Ovary (tissue), 3 donors: ENCODE measurements around the gene MID1.

Experiments used
- EP300 ChIP-seq: sonication (generic); formaldehyde crosslinking; IDR thresholded peaks from one replicate; pipeline ENCODE4 v1.6.1; 2017; ENCODE audit warnings: antibody characterized with exemption
- POLR2A ChIP-seq: fragments of 450-650 bp; IDR thresholded peaks from one replicate; pipeline ENCODE4 v1.6.1; 2017; ENCODE audit warnings: antibody characterized with exemption, mild to moderate bottlenecking, moderate library complexity
- TF ChIP-seq, protein P1 (sequence below), 3 donors: fragments of 450-650 bp in 2 of 3; fragments of 200-600 bp in 1 of 3; IDR thresholded peaks; one replicate each; pipeline versions ENCODE4 v1.5.1 to v1.8.0; 2016 to 2022; ENCODE audit warnings: antibody characterized with exemption in 3 of 3, mild to moderate bottlenecking in 1 of 3
- donor health status: DM: no; HTN: no; CAD: no.

GRCh38 chrX:10589098-10589497, 31.3 kb downstream of the MID1 start:
- TF ChIP-seq, protein P1, sequence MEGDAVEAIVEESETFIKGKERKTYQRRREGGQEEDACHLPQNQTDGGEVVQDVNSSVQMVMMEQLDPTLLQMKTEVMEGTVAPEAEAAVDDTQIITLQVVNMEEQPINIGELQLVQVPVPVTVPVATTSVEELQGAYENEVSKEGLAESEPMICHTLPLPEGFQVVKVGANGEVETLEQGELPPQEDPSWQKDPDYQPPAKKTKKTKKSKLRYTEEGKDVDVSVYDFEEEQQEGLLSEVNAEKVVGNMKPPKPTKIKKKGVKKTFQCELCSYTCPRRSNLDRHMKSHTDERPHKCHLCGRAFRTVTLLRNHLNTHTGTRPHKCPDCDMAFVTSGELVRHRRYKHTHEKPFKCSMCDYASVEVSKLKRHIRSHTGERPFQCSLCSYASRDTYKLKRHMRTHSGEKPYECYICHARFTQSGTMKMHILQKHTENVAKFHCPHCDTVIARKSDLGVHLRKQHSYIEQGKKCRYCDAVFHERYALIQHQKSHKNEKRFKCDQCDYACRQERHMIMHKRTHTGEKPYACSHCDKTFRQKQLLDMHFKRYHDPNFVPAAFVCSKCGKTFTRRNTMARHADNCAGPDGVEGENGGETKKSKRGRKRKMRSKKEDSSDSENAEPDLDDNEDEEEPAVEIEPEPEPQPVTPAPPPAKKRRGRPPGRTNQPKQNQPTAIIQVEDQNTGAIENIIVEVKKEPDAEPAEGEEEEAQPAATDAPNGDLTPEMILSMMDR (IDR thresholded peaks at IDR 0.05), result no peak
- TF ChIP-seq EP300 (no peak), POLR2A (no peak)
